HG02642 (cell line): ENCODE results near the gene GSTM2.
A peak's percentile ranks its signal among the peaks of the same experiment; 100 is the strongest.
"Not testable (repeated sequence)": the region's sequence is repeated elsewhere in the genome, so short reads cannot be mapped to it uniquely, and the experiment has no call there.

Experiments
- ATAC-seq: cut with Tn5 transposase; IDR thresholded peaks from one replicate; pipeline ENCODE4 v1.9.1; 2021; ENCODE audit warnings: mild to moderate bottlenecking; ENCODE audit not compliant: unreplicated experiment, poor library complexity

GSTM2 gene

GRCh38 chr1:109673861-109674260, 6.0 kb downstream of the GSTM2 start:
- ATAC-seq = not testable (repeated sequence)

GRCh38 chr1:109676683-109677381, 9.0 kb downstream of the GSTM2 start:
- not testable (repeated sequence) for ATAC-seq

GRCh38 chr1:109677459-109677858, 9.6 kb downstream of the GSTM2 start:
- ATAC-seq = no peak

- ATAC-seq = not testable (repeated sequence)
Measured at GRCh38 chr1:109678637-109679036, 10.8 kb downstream of the GSTM2 start.

GRCh38 chr1:109684777-109685176, 16.9 kb downstream of the GSTM2 start:
- not testable (repeated sequence) for ATAC-seq

GRCh38 chr1:109685399-109685798, 17.5 kb downstream of the GSTM2 start:
- not testable (repeated sequence) for ATAC-seq

GRCh38 chr1:109685890-109686289, 18.0 kb downstream of the GSTM2 start:
- ATAC-seq = not testable (repeated sequence)

- ATAC-seq = peak; percentile 2
Measured at GRCh38 chr1:109687109-109687508, 19.3 kb downstream of the GSTM2 start.

- peak; percentile 98 for ATAC-seq
Measured at GRCh38 chr1:109687641-109688499, 20.0 kb downstream of the GSTM2 start, which contains the start of gene GSTM1. GSTM1 (plus strand) TSS chr1:109687817; CDS start chr1:109687874, 57 bp downstream.

GRCh38 chr1:109689844-109690405, 22.1 kb downstream of the GSTM2 start:
- no peak for ATAC-seq

GRCh38 chr1:109691759-109692158, 23.9 kb downstream of the GSTM2 start:
- no peak for ATAC-seq

GRCh38 chr1:109694400-109694799, 26.5 kb downstream of the GSTM2 start:
- ATAC-seq = not testable (repeated sequence)

GRCh38 chr1:109695138-109695537, 27.3 kb downstream of the GSTM2 start:
- not testable (repeated sequence) for ATAC-seq

- no peak for ATAC-seq
Measured at GRCh38 chr1:109697066-109697465, 29.2 kb downstream of the GSTM2 start.

- ATAC-seq = not testable (repeated sequence)
Measured at GRCh38 chr1:109697861-109698260, 30.0 kb downstream of the GSTM2 start.

GRCh38 chr1:109702940-109703339, 35.1 kb downstream of the GSTM2 start:
- not testable (repeated sequence) for ATAC-seq

- ATAC-seq = no peak
Measured at GRCh38 chr1:109704173-109704572, 36.3 kb downstream of the GSTM2 start.

GRCh38 chr1:109705411-109705810, 37.6 kb downstream of the GSTM2 start:
- ATAC-seq = no peak

- ATAC-seq = not testable (repeated sequence)
Measured at GRCh38 chr1:109708949-109709348, 41.1 kb downstream of the GSTM2 start.

GRCh38 chr1:109709822-109710221, 42.0 kb downstream of the GSTM2 start:
- ATAC-seq = not testable (repeated sequence)
